ENCODE measurements around the gene MYADML2.

The MYADML2 gene

GRCh38 chr17:81935709-81936084 is 11.3 kb downstream of the MYADML2 start:
- DNase-seq, result no peak

- no peak for DNase-seq
Observed at GRCh38 chr17:81934850-81935708, 12.0 kb downstream of the MYADML2 start.

GRCh38 chr17:81934098-81934757 is 12.8 kb downstream of the MYADML2 start:
- no peak for DNase-seq

- DNase-seq, result no peak
Observed at GRCh38 chr17:81933178-81933699, 13.8 kb downstream of the MYADML2 start.

GRCh38 chr17:81932333-81932983 is 14.6 kb downstream of the MYADML2 start:
- DNase-seq, result no peak

GRCh38 chr17:81931557-81932332 is 15.3 kb downstream of the MYADML2 start:
- no peak for DNase-seq

- no peak for DNase-seq
Observed at GRCh38 chr17:81931189-81931556, 15.9 kb downstream of the MYADML2 start.

- DNase-seq, result no peak
Observed at GRCh38 chr17:81930142-81931125, 16.6 kb downstream of the MYADML2 start.

- no peak for DNase-seq
Observed at GRCh38 chr17:81929253-81930141, 17.5 kb downstream of the MYADML2 start.

- DNase-seq, result peak in 1 of 2 experiments; percentile 48
Observed at GRCh38 chr17:81928544-81929252, 18.3 kb downstream of the MYADML2 start.

GRCh38 chr17:81927653-81928543 is 19.1 kb downstream of the MYADML2 start, which contains the start of gene MAFG:
Gene MAFG, minus strand, starts transcription at chr17:81927735. Its CDS starts 4,550 bp downstream, at chr17:81923185.
- peak; percentile 95 to 97 for DNase-seq

GRCh38 chr17:81927152-81927652 is 19.8 kb downstream of the MYADML2 start:
- DNase-seq, result no peak

GRCh38 chr17:81926451-81927151 is 20.4 kb downstream of the MYADML2 start:
- peak; percentile 56 to 64 for DNase-seq

GRCh38 chr17:81925860-81926450 is 21.1 kb downstream of the MYADML2 start:
- no peak for DNase-seq

- no peak for DNase-seq
Observed at GRCh38 chr17:81924557-81925532, 22.2 kb downstream of the MYADML2 start.
